ENCODE results near the gene DDX3X.

DNA sequence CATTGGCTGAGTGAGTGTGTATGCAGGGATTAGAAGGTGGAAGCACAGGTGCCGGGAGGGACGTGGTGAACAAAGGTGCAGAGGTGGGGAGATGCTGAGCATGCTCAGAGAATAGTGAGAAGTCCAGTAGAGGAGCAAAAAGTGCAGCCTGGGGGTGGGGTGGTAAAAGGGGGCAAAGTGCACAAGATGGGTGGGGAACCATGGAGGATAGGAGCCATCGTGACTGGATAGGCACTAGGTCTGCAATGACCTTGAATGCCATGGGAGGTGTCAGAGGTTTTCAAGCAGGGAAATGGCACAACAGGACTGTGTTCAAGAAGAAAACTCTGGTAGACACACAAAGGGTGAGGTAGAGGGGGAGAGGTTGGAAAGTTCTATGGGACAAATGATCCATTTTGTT lies 6.6 kb upstream of the DDX3X start:
- TF ChIP-seq, protein P1, sequence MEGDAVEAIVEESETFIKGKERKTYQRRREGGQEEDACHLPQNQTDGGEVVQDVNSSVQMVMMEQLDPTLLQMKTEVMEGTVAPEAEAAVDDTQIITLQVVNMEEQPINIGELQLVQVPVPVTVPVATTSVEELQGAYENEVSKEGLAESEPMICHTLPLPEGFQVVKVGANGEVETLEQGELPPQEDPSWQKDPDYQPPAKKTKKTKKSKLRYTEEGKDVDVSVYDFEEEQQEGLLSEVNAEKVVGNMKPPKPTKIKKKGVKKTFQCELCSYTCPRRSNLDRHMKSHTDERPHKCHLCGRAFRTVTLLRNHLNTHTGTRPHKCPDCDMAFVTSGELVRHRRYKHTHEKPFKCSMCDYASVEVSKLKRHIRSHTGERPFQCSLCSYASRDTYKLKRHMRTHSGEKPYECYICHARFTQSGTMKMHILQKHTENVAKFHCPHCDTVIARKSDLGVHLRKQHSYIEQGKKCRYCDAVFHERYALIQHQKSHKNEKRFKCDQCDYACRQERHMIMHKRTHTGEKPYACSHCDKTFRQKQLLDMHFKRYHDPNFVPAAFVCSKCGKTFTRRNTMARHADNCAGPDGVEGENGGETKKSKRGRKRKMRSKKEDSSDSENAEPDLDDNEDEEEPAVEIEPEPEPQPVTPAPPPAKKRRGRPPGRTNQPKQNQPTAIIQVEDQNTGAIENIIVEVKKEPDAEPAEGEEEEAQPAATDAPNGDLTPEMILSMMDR (conservative IDR thresholded peaks at IDR 0.05; ENCODE audit: low read length): no peak
- no peak for TF ChIP-seq EZH2phosphoT487 (IDR thresholded peaks at IDR 0.05; ENCODE audit: borderline replicate concordance)
